Fibroblast of peridontal ligament (primary cell): ENCODE data around the gene CDON.
"Not testable (repeated sequence)": the region's sequence is repeated elsewhere in the genome, so short reads cannot be mapped to it uniquely, and the experiment has no call there.

ENCODE experiments used
- DNase-seq: peaks from one replicate; pipeline ENCODE4 v3.0.0-alpha.2; 2010; ENCODE audit errors: extremely low read depth

The CDON gene

DNA sequence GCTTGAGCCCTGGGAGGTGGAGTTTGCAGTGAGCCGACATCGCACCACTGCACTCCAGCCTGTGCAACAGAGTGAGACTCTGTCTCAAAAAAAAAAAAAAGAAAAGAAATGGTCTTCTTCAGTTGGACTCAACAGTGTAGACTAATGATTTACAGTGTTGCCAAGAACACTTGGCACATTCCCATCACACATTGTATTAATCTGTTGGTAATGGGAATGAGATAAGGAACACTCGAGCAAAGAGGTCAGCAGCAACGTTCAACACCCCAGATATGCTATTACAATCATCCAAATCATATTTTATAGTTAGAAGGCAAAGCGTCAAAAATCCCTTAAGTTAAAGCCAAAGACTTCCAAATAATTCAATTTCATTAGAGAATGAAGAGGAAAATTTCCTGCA lies 14.5 kb downstream of the CDON start:
- no peak for DNase-seq

DNA sequence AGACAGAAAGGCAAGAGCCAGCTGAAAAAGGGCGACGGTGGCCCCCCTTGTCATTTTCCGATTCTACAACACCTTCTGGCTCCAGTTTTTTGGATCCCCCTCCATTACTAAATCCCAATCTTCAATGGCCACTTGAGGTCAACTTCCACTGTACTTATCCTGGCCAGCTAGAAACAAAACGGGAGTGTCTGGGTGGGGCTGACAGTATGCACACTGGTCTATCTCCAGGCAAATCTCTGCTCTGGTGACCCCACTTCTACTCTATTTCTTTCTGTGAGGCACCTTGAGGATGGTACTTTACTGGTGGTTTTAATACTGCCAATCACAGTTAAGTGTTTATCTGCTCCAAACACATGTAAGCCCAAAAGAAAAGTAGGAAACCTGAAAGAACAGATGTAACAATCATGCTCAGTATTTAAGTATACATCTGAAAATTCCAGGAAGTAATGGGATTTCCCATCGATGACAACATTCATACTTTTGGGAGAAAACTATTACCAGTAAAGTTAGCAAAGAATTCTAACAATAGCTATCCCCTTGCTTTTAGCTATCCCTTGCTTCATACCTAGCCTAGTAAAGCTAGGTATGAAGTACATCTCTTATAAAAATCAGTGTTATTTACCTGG lies 16.0 kb downstream of the CDON start:
- DNase-seq: no peak

GRCh38 chr11:126039485-126040271 lies 23.0 kb downstream of the CDON start:
- DNase-seq: no peak

GRCh38 chr11:126035718-126036117 lies 26.9 kb downstream of the CDON start:
- DNase-seq: no peak

DNA sequence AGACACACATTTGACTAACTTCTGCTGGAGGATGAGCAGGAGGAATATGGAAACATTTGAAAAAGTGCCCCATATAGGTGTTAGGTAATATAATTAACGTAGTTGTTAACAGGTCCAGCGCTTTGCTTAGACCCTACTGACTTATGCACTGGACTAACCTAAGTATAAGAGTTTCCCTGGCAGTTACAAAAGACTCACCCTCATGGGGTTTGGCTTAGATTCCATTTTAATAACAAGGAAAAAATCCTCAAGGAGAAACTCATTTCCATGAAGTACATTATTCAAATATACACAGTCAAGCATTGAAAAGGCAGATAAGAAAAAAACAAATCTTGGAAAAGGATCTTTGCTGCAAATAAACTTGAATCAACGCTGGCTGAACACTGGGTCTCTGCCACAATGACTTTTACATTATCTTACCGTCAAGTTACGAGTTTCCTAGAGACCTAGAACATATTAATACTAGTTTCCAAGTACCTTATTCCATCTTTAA lies 27.7 kb downstream of the CDON start:
- DNase-seq: no peak

DNA sequence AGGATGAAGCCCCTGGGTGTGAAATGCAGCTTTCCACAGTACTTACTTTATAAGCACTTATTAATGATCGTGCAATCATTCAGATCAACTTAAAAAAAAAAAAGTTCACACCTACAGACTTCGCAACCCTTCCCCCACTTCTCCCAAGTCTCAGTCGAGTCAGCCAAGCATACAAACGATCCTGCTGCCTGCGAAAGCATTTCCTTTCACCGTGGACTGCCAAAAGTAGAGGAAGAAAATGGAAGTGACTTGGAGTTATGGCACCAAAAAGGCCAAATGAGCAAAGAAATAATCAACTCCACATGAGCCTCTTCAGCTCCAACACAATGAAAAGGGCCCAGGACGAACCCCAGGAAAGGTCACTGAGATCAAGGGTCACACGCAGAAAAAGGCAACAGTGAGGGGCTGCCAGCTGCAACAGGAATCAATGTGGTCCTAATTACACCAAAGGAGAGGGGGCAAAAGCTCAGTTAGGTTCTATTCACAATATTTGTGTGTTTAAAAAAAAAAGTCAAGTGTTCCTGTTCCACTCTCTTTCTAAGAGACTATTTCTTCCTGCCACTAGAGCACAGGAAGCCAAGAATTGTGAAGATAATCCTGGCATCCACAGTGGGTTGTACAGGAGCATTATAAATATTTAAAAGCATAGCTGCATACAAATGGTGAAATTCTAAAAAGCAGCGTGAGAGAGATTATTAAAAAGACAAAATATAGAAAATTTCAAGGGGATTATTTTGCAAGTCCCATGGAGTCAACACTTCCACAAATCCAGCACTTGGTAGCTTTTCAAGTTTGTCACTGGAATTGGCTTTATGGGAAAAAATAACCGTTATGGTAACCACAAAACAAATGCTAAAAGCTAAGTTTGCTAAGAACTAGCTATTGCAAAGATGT lies 28.4 kb downstream of the CDON start:
- no peak for DNase-seq

DNA sequence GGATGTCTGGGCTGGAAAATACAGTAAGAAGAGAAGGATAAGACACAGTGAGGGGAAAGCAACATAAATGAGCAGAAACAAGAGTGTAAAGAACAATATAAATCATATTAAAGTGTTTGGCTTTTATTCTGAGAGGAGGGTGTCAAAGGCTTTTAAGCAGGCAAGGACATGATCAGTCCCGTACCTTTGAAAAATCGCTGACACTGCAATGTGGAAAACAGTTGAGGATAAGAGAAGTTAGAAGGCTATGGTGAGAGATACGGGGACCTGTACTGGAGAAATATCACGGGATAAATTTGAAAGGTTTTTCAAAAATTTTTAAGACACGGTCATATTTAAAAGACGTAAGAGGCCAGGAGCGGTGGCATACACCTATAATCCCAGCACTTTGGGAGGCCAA lies 30.3 kb downstream of the CDON start:
- DNase-seq: no peak

DNA sequence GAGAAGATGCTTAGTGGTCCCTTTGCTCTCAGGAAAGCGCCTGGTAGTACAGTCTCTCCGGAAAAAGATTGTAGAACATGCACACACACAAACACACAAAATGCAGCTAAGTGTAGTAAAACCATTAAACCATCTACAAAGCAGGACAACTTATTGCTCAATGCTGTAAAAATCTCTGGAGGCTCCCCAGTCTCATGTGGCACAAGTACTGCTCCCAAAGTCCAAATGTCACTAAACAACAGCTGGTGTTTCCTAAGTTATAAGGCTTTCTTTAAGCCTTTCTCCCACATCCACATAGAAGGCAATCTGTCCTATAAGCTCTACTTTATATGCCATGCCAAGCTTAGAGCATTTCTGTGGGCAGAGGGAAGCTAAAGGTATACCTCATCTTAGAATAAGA lies 32.9 kb downstream of the CDON start:
- no peak for DNase-seq

DNA sequence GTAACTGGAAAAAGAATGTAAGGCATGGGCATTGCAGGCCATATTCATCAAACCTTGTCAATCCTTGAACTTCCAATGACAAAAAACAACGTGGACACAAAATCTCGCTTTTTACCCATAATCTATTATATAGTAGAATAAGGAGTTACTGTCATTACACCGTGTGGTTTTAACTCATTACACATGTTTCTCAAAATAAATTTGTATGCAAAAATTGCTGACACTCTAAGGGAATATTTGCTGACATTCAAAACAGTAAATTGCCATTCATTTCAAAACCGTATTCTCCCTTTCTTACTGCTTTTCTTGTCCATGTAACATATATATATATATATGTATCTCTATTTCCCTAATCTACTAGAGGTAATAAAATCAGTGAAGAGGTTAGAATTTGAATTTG lies 33.4 kb downstream of the CDON start:
- DNase-seq: no peak

GRCh38 chr11:126028534-126028933 lies 34.1 kb downstream of the CDON start:
- DNase-seq: not testable (repeated sequence)

DNA sequence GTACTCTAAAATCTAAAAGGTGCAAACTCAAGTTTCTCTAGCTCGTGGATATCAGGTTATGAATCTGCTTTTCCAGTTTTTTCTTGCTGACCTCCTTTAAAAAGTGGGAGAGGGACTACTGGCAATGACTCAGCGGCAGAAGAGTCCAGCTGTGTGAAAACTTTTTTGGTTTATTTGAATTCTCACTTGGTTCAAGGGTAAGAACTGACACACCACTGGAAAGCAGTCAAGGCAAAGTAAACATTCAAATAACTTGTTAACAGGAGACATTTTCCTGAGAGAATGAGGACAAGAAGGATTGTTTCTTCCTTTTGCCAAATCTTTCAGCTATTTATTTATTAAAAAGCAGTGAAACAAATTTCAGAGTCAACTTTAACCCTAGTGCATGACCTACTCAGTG lies 36.1 kb downstream of the CDON start:
- DNase-seq: no peak

DNA sequence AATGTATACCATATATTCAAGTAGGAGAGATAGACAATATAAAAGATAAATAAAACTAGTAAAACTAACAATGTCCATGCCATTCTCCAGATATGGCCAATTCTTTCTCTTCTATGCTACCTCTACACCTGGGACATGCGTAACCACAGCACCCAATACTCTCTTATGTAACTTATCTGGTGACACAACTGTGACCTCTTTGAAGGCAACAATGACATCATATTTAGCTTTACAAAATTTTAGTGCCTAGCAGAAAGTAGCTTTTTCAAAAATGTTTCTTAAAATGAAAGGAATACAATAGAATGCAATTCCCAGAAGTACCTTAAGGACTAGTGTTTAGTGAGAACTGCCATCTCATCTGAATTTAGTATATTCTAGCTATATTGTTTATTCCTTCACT lies 36.8 kb downstream of the CDON start:
- no peak for DNase-seq

- no peak for DNase-seq
Measured at GRCh38 chr11:126024123-126024522, 38.5 kb downstream of the CDON start.

DNA sequence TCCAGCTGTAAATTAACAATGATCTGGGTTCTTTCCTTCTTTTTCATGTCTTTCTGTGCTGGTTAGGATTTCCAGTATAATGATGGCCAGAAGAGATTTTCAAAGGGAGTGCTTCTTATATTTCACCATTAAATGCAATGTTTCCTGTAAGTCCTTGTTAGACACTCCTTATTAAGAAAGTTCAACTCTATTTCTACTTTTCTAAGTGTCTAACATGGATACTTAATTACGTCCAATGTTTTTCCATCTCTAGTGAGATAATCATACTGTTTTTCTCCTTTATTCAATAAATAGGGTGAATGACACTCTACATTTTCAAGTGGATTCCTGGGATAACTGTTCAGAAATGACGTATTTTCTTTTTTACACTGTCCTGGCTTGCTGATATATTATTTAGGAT lies 49.8 kb downstream of the CDON start:
- DNase-seq: no peak

DNA sequence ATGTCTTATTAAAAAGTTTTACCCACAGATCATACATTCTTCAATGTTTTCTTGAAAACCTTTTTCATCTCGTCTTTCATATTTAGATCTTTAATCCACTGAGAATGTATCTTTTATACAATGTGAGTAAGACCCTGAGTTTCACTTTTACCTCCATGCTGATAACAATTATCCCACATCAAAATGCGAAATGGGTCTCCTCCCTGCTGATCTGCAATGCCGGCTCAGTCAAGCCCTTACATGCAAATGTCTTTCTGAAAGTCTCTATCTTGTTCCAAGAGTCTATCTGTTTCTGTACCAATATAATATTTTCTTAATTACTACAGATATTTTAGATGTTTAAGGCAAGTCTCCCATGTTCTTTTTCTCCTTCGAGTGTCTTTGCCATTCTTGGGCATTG lies 50.9 kb downstream of the CDON start:
- no peak for DNase-seq

- no peak for DNase-seq
Measured at GRCh38 chr11:126011265-126011664, 51.4 kb downstream of the CDON start.

GRCh38 chr11:126008956-126009355 lies 53.7 kb downstream of the CDON start:
- no peak for DNase-seq

GRCh38 chr11:126007238-126007637 lies 55.4 kb downstream of the CDON start:
- DNase-seq: no peak

GRCh38 chr11:126006068-126006467 lies 56.6 kb downstream of the CDON start:
- no peak for DNase-seq

DNA sequence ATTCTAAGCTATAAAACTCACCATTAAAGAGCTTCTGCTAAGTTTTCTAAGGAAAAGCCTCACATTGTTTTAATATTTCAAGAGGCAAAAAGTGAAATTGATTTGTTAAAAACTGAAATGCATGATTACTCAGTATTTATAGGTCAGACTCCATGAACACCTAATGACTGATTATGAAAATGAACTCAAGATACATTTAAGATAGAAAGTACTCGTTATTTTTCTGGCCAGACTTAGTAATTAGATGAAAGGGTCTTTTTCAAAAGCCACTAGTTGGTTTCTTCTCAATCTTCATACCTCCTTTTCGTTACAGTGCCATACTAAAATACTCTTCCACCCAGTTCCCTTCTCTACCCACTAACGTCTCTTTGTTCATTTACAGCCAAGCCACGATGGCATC lies 60.5 kb downstream of the CDON start:
- no peak for DNase-seq

DNA sequence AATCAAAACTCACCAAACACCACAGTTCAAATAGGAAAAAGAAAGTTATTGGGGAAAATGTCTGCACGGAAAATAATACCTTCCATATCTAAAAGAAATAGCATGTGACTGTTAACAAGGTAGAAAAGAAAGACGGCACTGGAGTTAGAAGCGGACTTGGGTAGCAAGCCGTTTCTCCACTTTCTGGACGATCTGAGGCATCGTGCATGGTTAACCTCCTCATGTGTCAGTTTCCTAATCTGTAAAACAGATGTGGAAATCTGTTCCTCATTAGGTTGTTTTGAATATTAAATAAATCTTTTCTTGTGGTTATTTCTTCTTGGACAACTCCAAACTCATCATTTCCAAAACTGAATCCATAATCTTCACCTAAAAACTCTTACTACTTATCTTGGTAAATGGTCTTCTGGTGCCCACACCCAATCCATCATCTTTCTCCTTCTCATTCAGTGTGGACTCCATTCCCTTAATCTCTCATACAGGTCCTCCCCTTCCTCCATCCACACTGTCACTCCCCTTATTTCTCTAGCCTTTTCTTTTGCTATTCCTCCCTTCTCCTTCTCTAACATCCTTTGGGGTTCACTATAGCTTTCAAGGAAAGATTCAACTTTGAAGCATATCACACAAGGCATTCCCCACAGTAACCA lies 63.3 kb downstream of the CDON start:
- no peak for DNase-seq

DNA sequence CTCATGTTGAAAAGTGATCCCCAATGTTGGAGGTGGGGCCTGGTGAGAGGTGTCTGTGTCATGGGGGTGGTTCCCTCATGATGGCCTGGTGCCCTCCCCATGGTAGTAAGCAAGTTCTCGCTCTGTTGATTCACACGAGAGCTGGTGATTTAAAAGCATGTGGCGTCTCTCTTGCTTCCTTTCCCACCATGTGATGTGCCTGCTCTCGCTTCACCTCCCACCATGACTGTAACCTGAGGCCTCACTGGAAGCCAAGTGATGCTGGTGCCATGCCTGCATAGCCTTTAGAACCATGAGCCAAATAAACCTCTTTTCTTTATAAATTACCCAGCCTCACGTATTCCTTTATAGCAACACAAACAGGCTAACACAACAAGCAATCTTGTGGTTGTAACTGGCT lies 64.4 kb downstream of the CDON start:
- DNase-seq: no peak
